Measurements from ENCODE around the gene COG6.

COG6 gene

DNA sequence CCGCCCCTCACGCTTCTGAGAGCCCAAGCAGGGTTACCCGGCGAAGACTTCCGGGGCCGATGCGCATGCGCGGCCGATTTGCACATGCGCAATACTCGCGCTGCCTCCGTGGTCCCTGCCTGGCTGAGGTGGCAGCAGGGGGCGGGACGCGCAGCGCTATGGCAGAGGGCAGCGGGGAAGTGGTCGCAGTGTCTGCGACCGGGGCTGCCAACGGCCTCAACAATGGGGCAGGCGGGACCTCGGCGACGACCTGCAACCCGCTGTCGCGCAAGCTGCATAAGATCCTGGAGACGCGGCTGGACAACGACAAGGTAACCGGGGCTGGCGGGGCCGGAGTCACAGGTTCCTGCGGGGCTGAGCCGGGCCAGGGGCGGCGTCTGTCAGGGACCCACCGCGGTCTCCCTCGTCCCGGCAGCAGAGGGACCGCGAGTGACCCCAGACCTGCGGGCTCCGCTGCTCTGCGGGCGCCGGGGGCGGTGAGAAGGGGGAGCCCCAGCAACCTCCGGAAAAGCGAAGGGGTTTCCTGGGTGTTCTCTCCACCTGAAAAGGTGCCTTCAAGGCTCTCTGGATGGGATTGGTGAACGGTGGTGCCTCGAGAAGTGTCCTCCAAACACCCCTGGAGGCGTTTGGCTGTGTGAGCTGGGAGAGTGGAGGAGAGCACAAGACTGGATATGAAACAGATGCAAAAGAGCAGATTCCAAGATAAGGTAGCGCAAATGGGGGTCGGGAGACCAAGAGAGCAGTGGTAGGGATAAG, at the start of gene COG6:
Gene COG6 (plus strand): TSS at position 94 of the 756 bp plus-strand sequence. CDS start 65 bp downstream, at position 159.
- peak; percentile 91 for DNase-seq (ENCODE audit: low spot score)
- TF ChIP-seq, protein P1, sequence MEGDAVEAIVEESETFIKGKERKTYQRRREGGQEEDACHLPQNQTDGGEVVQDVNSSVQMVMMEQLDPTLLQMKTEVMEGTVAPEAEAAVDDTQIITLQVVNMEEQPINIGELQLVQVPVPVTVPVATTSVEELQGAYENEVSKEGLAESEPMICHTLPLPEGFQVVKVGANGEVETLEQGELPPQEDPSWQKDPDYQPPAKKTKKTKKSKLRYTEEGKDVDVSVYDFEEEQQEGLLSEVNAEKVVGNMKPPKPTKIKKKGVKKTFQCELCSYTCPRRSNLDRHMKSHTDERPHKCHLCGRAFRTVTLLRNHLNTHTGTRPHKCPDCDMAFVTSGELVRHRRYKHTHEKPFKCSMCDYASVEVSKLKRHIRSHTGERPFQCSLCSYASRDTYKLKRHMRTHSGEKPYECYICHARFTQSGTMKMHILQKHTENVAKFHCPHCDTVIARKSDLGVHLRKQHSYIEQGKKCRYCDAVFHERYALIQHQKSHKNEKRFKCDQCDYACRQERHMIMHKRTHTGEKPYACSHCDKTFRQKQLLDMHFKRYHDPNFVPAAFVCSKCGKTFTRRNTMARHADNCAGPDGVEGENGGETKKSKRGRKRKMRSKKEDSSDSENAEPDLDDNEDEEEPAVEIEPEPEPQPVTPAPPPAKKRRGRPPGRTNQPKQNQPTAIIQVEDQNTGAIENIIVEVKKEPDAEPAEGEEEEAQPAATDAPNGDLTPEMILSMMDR (IDR thresholded peaks at IDR 0.05) = no peak
- H3K27ac ChIP-seq = peak within 1 kb of the TSS; percentile 72 to 83
- peak within 1 kb of the TSS; percentile 85 for H3K4me3 ChIP-seq

DNA sequence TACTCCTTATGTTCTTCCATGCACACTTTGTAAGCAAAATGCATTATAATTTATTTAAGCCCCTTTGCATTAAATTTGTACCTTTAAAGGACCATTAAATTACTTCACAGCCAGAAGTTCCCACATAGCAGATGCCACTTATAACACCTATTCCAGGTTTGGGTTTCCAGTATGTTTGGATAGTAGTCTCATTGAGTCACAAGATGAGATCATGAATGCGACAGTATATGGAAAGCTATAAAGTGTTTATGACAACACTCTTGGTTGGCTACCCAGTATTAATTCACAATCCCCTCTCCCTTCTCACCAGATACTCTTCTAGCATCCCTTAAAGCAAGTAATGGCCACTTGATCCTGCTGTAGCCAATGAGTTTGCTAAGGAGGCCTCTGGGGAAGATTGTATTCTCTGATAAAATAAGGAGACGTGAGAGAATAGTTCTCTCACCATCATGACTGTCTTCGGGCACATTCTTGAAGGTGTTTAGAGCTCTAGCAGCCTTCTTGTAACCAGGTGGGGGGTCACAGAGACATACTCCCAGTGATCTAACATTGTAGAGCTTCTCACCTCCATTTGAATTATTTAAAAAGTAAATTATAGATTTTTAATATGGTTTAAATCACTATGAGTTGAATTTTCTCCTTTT, 49.7 kb upstream of the COG6 start:
- no peak overlapping the region for H3K27ac ChIP-seq
- no peak overlapping the region for H3K4me3 ChIP-seq
- TF ChIP-seq, protein P1 (IDR thresholded peaks at IDR 0.05) = no peak
- DNase-seq (ENCODE audit: low spot score) = no peak

DNA sequence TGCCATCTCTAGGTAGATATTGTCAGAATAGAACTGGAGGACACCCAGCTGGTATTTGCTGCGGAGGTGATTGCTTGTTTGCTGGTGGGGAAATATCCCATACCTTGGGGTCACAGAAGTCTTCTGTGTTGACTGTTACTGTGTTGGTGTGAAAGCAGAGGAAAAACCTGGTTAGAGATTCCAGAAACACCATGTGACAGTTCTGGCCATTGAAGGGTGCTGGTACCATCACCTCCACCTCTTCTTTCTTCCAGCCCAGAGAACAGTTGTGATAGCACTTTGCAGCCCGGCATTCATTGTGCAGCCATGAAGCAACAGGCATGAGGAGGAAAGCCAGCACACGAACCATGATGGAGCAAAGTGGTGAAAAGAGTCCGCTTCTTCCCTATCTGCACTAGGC, 47.6 kb upstream of the COG6 start:
- no peak for DNase-seq (ENCODE audit: low spot score)
- TF ChIP-seq, protein P1 (IDR thresholded peaks at IDR 0.05) = no peak
- H3K27ac ChIP-seq = no peak overlapping the region
- H3K4me3 ChIP-seq = no peak overlapping the region

DNA sequence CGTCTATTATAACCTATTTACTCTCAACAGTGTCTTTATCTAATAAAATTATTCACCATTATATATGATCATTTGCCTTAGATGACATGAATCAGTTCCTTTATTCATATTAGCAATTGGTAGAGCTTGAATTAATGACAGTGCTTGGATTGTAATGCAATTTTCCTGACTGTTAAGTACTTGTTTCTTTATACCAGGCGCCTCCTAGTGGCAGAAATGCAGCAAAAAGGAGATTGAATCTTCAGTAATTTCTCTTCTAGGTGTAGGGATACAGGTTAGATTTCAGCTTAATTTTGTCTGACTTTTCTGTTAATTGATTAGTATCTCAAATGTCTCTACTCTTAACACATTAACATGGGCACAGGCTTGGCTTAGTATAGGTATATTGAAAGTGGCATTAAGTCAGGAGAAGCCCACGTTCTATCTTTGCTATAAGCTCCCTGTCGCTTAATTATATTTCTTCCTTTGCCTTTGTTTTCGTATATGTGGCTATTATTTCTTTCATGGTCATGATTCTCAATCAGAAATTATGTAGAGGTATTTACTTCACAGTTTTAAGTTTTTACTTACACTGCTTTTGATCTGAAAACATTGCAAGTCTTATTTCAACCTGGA, 43.3 kb upstream of the COG6 start:
- Histone ChIP-seq H3K27ac (no peak overlapping the region), H3K4me3 (no peak overlapping the region)
- TF ChIP-seq, protein P1 (IDR thresholded peaks at IDR 0.05) = peak; percentile 76
- DNase-seq (ENCODE audit: low spot score) = no peak

DNA sequence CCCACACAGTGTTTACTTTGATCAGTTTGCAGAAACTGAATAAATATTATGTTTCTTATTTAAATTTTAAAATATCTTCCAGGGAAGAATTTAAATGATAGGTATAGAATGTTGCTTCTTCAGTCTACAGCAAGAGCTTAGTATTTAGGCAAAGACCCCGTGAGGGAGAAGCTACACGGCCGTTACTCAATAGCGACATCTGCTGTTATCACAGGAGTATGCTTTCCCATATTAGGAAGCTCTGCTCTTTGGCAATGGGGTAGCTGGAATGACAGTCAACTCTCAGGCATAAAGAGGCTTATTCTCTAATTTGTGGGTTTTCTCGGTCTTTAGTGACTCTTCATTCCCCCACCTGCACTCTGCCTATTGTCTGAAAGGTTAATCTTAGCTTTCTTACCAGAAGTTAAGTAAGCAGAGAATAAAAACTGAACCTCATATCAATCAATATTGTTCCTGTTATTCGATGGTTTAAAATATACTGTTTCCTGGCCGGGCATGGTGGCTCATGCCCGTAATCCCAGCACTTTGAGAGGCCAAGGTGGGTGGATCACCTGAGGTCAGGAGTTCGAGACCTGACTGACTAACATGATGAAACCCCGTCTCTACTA, 39.3 kb upstream of the COG6 start:
- Histone ChIP-seq H3K4me3 (no peak overlapping the region), H3K27ac (no peak overlapping the region)
- TF ChIP-seq, protein P1 (IDR thresholded peaks at IDR 0.05) = peak; percentile 79
- DNase-seq (ENCODE audit: low spot score) = no peak

DNA sequence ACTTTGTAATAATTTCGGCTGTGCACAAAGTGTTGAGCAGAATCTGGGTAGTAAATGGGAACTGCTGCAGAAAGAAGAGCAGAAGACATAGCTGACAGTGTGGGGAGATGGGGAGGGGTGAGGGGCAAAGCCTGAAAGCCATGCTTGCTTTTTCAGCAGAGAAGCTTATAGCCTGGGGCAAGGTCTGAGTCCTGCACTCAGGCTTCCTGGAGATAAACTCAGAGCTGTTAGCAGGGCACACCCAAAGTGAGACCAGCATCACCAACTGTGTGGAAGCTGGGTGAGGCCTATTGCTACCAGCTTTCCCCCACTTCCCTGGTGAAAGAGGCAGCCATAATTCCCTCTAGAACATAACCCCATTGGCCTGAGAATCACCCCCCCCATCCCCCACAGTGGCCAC, 36.9 kb upstream of the COG6 start:
- H3K27ac ChIP-seq = no peak overlapping the region
- TF ChIP-seq, protein P1 (IDR thresholded peaks at IDR 0.05) = no peak
- DNase-seq (ENCODE audit: low spot score) = no peak
- no peak overlapping the region for H3K4me3 ChIP-seq
